Measurements from ENCODE around the gene MAMDC2.

GRCh38 chr9:70156729-70157128 lies 113.1 kb downstream of the MAMDC2 start:
- TF ChIP-seq CTCF (conservative IDR thresholded peaks at IDR 0.05; ENCODE audit: low read length), result no peak
- no peak for TF ChIP-seq EZH2phosphoT487 (IDR thresholded peaks at IDR 0.05; ENCODE audit: borderline replicate concordance)
